Measurements from ENCODE around the gene NTN5. TPM values are rescaled to one million over a fixed set of nuclear protein-coding genes. Genes with fewer than 3 reads are reported as not detected.

NTN5 gene
- total and polyA plus RNA-seq, 2 of the 4 experiments (the other 2 are of a cell fraction) = 0.19 TPM; not detected in 1

DNA sequence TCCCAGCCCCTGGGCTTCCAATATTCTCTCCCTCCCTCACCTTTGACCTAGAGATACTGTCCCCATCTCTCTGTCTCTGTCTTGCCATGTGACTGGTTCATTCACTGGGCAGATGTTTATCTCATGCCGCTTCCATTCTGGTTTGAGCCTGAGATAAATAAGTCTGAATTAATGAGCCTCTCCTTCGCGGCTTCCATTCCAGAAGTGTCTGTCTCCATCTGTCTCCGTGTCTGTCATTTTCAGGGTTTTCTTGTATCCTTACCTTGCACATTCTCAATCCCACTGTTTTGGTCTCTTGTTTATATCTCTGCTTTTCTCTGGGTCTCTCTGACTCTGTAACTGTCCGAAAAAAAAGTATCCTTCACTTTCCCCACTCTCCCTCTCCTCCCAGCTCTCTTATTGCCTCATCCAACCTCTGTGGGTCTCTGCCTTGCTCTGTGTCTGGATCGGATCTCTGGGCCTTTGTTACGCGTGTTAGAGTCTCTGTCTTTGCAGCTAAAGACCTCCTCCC lies 49.2 kb downstream of the NTN5 start:
- Histone ChIP-seq H2BK20ac (ENCODE audit: low read depth, low read length) (peak overlapping the region; percentile 17; the same call in 1 of the 2 replicates), H4K8ac (ENCODE audit: low read depth in 2 of 2, low read length in 2 of 2) (peak overlapping the region; percentile 88 to 94), H2AFZ (replicated peaks; ENCODE audit: low read length, poor library complexity) (peak overlapping the region; percentile 87), H3K56ac (ENCODE audit: extremely low read depth, insufficient read depth, low read length) (peak overlapping the region; percentile 82), H4K91ac (ENCODE audit: insufficient read depth, low read depth, low read length) (peak overlapping the region; percentile 84), H2BK5ac (ENCODE audit: low read depth, low read length, poor library complexity, severe bottlenecking) (peak overlapping the region; percentile 75), H2AK5ac (ENCODE audit: low read depth, low read length) (peak overlapping the region; percentile 38), H2BK15ac (ENCODE audit: low read depth, low read length) (peak overlapping the region; percentile 17; the same call in 1 of the 3 replicates), H3K79me1 (ENCODE audit: low read depth in 1 of 2, low read length in 2 of 2) (peaks cover 13 to 36% of the 10 kb centered on the region in 2 experiments), H3K4me1 (ENCODE audit: control insufficient read depth, insufficient read depth, low read length) (peaks cover 7% of the 10 kb centered on the region), H2AK9ac (replicated peaks; ENCODE audit: low read depth, low read length, poor library complexity) (peak overlapping the region; percentile 94), H3K4ac (ENCODE audit: low read depth, low read length) (peak overlapping the region; percentile 91), H3K4me2 (ENCODE audit: low read depth, low read length) (peak overlapping the region; percentile 90), H4K5ac (ENCODE audit: low read depth, low read length) (peak overlapping the region; percentile 66), H3K36me3 (ENCODE audit: control insufficient read depth, insufficient read depth, low read length) (peaks cover 6% of the 10 kb centered on the region; the same call in 1 of the 2 replicates), H4K20me1 (ENCODE audit: insufficient read depth, low read length) (peaks cover 3% of the 10 kb centered on the region), H2BK120ac (ENCODE audit: low read depth, low read length) (peak overlapping the region; percentile 38), H3K27ac (ENCODE audit: insufficient read depth, low read length) (peak overlapping the region; percentile 84), H3K9me3 (ENCODE audit: control insufficient read depth, insufficient read depth, low read length) (no peaks in the 10 kb centered on the region), H3K9me1 (ENCODE audit: insufficient read depth, low read length) (peaks cover 4% of the 10 kb centered on the region), H3K27me3 (ENCODE audit: control insufficient read depth, insufficient read depth, low read length) (no peaks in the 10 kb centered on the region), H3K9ac (ENCODE audit: low read depth, low read length) (peak overlapping the region; percentile 87), H3K4me3 (ENCODE audit: insufficient read depth, low read depth, low read length) (peak overlapping the region; percentile 41), H3K23ac (ENCODE audit: low read depth, low read length) (peak overlapping the region; percentile 77), H3K18ac (ENCODE audit: low read depth, low read length) (peak overlapping the region; percentile 34; the same call in 1 of the 2 replicates), H3K14ac (replicated peaks; ENCODE audit: low read depth, low read length) (peak overlapping the region; percentile 91)
- intact Hi-C loops (cut with micrococcal nuclease) = no loop called here
- in situ Hi-C loops (cut with MboI; ENCODE audit: low sequenced_read_pairs) = no loop called here
- no peak for DNase-seq
- CTCF ChIA-PET = no interaction called here
- POLR2A ChIA-PET (ENCODE audit: unreplicated experiment) = interaction anchor here (0.6 kb wide), 1 partner anchor 249 kb away, joined by 17 read pairs; no protein-coding TSS in a partner anchor
- no TSS peak for BruUV-seq (replicated peaks)
- ATAC-seq (ENCODE audit: low read depth) = no peak
- TF ChIP-seq CEBPB (IDR thresholded peaks at IDR 0.05; ENCODE audit: low read depth, low read length) (peak; percentile 57), MAZ (IDR thresholded peaks at IDR 0.05; ENCODE audit: borderline replicate concordance, low read depth, low read length) (no peak), CHD1 (IDR thresholded peaks at IDR 0.05; ENCODE audit: low read depth, low read length) (0 out of 2 replicates have a peak, but pooled peaks have one; percentile 37)
- TF ChIP-seq, protein P1, sequence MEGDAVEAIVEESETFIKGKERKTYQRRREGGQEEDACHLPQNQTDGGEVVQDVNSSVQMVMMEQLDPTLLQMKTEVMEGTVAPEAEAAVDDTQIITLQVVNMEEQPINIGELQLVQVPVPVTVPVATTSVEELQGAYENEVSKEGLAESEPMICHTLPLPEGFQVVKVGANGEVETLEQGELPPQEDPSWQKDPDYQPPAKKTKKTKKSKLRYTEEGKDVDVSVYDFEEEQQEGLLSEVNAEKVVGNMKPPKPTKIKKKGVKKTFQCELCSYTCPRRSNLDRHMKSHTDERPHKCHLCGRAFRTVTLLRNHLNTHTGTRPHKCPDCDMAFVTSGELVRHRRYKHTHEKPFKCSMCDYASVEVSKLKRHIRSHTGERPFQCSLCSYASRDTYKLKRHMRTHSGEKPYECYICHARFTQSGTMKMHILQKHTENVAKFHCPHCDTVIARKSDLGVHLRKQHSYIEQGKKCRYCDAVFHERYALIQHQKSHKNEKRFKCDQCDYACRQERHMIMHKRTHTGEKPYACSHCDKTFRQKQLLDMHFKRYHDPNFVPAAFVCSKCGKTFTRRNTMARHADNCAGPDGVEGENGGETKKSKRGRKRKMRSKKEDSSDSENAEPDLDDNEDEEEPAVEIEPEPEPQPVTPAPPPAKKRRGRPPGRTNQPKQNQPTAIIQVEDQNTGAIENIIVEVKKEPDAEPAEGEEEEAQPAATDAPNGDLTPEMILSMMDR (conservative IDR thresholded peaks at IDR 0.05; ENCODE audit: low read depth, low read length) = no peak
- dilution Hi-C loops (cut with HindIII; ENCODE audit: low sequenced_read_pairs, unreplicated experiment) = no loop called here
- WGBS, 2 experiments (ENCODE audit: extremely low coverage in 2 of 2, insufficient read length in 1 of 2) = 43% methylated on average over 1 of the region's 8 CpGs; no CpG with 5 or more reads in 1 of the 2 experiments

All from IMR-90 (cell line).